Measurements from ENCODE around the gene RHCG.

The RHCG gene

GRCh38 chr15:89514186-89514585 lies 17.8 kb upstream of the RHCG start:
- DNase-seq (ENCODE audit: extremely low spot score) = no peak
- ChIA-PET CTCF (no interaction called here), POLR2A (no interaction called here)
- TF ChIP-seq FOXK2 (IDR thresholded peaks at IDR 0.05) (no peak), NFRKB (IDR thresholded peaks at IDR 0.05) (no peak), CTBP1 (IDR thresholded peaks at IDR 0.05; ENCODE audit: borderline replicate concordance) (no peak), FOXA1 (IDR thresholded peaks at IDR 0.05) (no peak), ARNT (IDR thresholded peaks at IDR 0.05) (no peak), L3MBTL2 (conservative IDR thresholded peaks at IDR 0.05) (no peak), BHLHE40 (IDR thresholded peaks at IDR 0.05; ENCODE audit: borderline replicate concordance) (no peak), FOXM1 (IDR thresholded peaks at IDR 0.05; ENCODE audit: borderline replicate concordance) (no peak), SUZ12 (IDR thresholded peaks at IDR 0.05) (no peak), LEF1 (IDR thresholded peaks at IDR 0.05; ENCODE audit: borderline replicate concordance) (no peak), SP1 (IDR thresholded peaks at IDR 0.05) (no peak), ELF4 (IDR thresholded peaks at IDR 0.05) (no peak), TARDBP (IDR thresholded peaks at IDR 0.05) (no peak), ZNF384 (IDR thresholded peaks at IDR 0.05) (no peak), HDGF (IDR thresholded peaks at IDR 0.05; ENCODE audit: borderline replicate concordance) (no peak), PKNOX1 (IDR thresholded peaks at IDR 0.05) (no peak)

GRCh38 chr15:89513284-89513683 lies 16.9 kb upstream of the RHCG start:
- TF ChIP-seq ARNT (IDR thresholded peaks at IDR 0.05) = no peak
- no peak for TF ChIP-seq FOXA1 (IDR thresholded peaks at IDR 0.05)
- TF ChIP-seq TARDBP (IDR thresholded peaks at IDR 0.05) = no peak
- TF ChIP-seq SUZ12 (IDR thresholded peaks at IDR 0.05) = no peak
- no peak for TF ChIP-seq BHLHE40 (IDR thresholded peaks at IDR 0.05; ENCODE audit: borderline replicate concordance)
- no peak for TF ChIP-seq FOXK2 (IDR thresholded peaks at IDR 0.05)
- TF ChIP-seq ZNF384 (IDR thresholded peaks at IDR 0.05) = no peak
- no peak for TF ChIP-seq HDGF (IDR thresholded peaks at IDR 0.05; ENCODE audit: borderline replicate concordance)
- DNase-seq (ENCODE audit: extremely low spot score) = no peak
- ChIA-PET POLR2A (no interaction called here), CTCF (no interaction called here)

- DNase-seq (ENCODE audit: extremely low spot score) = no peak
- ChIA-PET POLR2A (no interaction called here), CTCF (no interaction called here)
- TF ChIP-seq NFRKB (IDR thresholded peaks at IDR 0.05) (no peak), CTBP1 (IDR thresholded peaks at IDR 0.05; ENCODE audit: borderline replicate concordance) (no peak), L3MBTL2 (conservative IDR thresholded peaks at IDR 0.05) (no peak), HDGF (IDR thresholded peaks at IDR 0.05; ENCODE audit: borderline replicate concordance) (no peak), FOXK2 (IDR thresholded peaks at IDR 0.05) (no peak), SP1 (IDR thresholded peaks at IDR 0.05) (no peak), SUZ12 (IDR thresholded peaks at IDR 0.05) (no peak), BHLHE40 (IDR thresholded peaks at IDR 0.05; ENCODE audit: borderline replicate concordance) (no peak), PKNOX1 (IDR thresholded peaks at IDR 0.05) (no peak), FOXA1 (IDR thresholded peaks at IDR 0.05) (no peak), ELF4 (IDR thresholded peaks at IDR 0.05) (no peak), LEF1 (IDR thresholded peaks at IDR 0.05; ENCODE audit: borderline replicate concordance) (no peak), ZNF384 (IDR thresholded peaks at IDR 0.05) (no peak), FOXM1 (IDR thresholded peaks at IDR 0.05; ENCODE audit: borderline replicate concordance) (no peak), ARNT (IDR thresholded peaks at IDR 0.05) (no peak), TARDBP (IDR thresholded peaks at IDR 0.05) (no peak)
Measured at GRCh38 chr15:89512631-89513030, 16.2 kb upstream of the RHCG start.

- DNase-seq (ENCODE audit: extremely low spot score) = no peak
- CTCF ChIA-PET = interaction anchor here (0.6 to 1.0 kb wide), 4 partner anchors 11 to 234 kb away, joined by 3 to 4 read pairs (median 4); no protein-coding TSS in a partner anchor
- POLR2A ChIA-PET = no interaction called here
Measured at GRCh38 chr15:89506026-89506686, 9.8 kb upstream of the RHCG start.

GRCh38 chr15:89504166-89504565 lies 7.8 kb upstream of the RHCG start:
- TF ChIP-seq ZNF384 (IDR thresholded peaks at IDR 0.05) (no peak), PKNOX1 (IDR thresholded peaks at IDR 0.05) (no peak), ELF4 (IDR thresholded peaks at IDR 0.05) (no peak), SUZ12 (IDR thresholded peaks at IDR 0.05) (no peak), TARDBP (IDR thresholded peaks at IDR 0.05) (no peak), BHLHE40 (IDR thresholded peaks at IDR 0.05; ENCODE audit: borderline replicate concordance) (no peak), FOXA1 (IDR thresholded peaks at IDR 0.05) (no peak), L3MBTL2 (conservative IDR thresholded peaks at IDR 0.05) (no peak), FOXM1 (IDR thresholded peaks at IDR 0.05; ENCODE audit: borderline replicate concordance) (no peak), NFRKB (IDR thresholded peaks at IDR 0.05) (no peak), LEF1 (IDR thresholded peaks at IDR 0.05; ENCODE audit: borderline replicate concordance) (no peak), CTBP1 (IDR thresholded peaks at IDR 0.05; ENCODE audit: borderline replicate concordance) (no peak), SP1 (IDR thresholded peaks at IDR 0.05) (no peak), ARNT (IDR thresholded peaks at IDR 0.05) (no peak)
- ChIA-PET POLR2A (interaction anchor here (2.6 kb wide), 1 partner anchor 71 kb away, joined by 12 read pairs; the partner anchor contains the start of gene TICRR), CTCF (no interaction called here)
- DNase-seq (ENCODE audit: extremely low spot score) = no peak

More at GRCh38 chr15:89506026-89506686, 9.8 kb upstream of the RHCG start:
- no peak for TF ChIP-seq CTBP1 (IDR thresholded peaks at IDR 0.05; ENCODE audit: borderline replicate concordance)
